Fibroblast of villous mesenchyme (primary cell): ENCODE results near the gene PRKCG. TPM values are rescaled to one million over a fixed set of nuclear protein-coding genes. Genes with fewer than 3 reads are reported as not detected.

Experiments used
- DNase-seq: peaks from one replicate; pipeline ENCODE4 v3.0.0-alpha.2; 2010; ENCODE audit warnings: low read depth
- H3K4me3 ChIP-seq: 2 replicates; pipeline ENCODE4 v1.5.1; 2011; ENCODE audit warnings: low read depth, mild to moderate bottlenecking, low read length
- total RNA-seq: library from RNA; depleted of rRNA; stranded (reverse); fragments of >200 nt; gene quantifications from 2 replicates; pipeline ENCODE4 v1.2.3, GENCODE V29; 2012
- TF ChIP-seq, protein P1 (sequence below): IDR thresholded peaks from 2 replicates; pipeline ENCODE4 v1.5.1; 2012; ENCODE audit warnings: low read depth, mild to moderate bottlenecking, low read length; ENCODE audit not compliant: insufficient read depth

PRKCG gene
- total RNA-seq, 1 donor = 0.43 TPM

GRCh38 chr19:53873773-53874605 is 8.0 kb upstream of the PRKCG start:
- TF ChIP-seq, protein P1, sequence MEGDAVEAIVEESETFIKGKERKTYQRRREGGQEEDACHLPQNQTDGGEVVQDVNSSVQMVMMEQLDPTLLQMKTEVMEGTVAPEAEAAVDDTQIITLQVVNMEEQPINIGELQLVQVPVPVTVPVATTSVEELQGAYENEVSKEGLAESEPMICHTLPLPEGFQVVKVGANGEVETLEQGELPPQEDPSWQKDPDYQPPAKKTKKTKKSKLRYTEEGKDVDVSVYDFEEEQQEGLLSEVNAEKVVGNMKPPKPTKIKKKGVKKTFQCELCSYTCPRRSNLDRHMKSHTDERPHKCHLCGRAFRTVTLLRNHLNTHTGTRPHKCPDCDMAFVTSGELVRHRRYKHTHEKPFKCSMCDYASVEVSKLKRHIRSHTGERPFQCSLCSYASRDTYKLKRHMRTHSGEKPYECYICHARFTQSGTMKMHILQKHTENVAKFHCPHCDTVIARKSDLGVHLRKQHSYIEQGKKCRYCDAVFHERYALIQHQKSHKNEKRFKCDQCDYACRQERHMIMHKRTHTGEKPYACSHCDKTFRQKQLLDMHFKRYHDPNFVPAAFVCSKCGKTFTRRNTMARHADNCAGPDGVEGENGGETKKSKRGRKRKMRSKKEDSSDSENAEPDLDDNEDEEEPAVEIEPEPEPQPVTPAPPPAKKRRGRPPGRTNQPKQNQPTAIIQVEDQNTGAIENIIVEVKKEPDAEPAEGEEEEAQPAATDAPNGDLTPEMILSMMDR = no peak
- DNase-seq = no peak
- no peak overlapping the region for H3K4me3 ChIP-seq

DNA sequence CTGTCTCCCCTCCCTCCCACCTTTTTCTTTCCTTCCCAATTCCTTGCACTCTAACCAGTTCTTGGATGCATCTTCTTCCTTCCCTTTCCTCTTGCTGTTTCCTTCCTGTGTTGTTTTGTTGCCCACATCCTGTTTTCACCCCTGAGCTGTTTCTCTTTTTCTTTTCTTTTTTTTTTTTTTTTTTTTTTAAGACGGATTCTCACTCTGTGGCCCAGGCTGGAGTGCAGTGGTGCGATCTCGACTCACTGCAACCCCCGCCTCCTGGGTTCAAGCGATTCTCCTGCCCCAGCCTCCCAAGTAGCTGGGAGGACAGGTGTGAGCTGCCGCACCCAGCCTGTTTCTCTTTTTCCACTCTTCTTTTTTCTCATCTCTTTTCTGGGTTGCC is 7.4 kb upstream of the PRKCG start:
- DNase-seq = no peak
- TF ChIP-seq, protein P1 = no peak
- no peak overlapping the region for H3K4me3 ChIP-seq

GRCh38 chr19:53875602-53876325 is 6.2 kb upstream of the PRKCG start:
- no peak overlapping the region for H3K4me3 ChIP-seq
- TF ChIP-seq, protein P1 = no peak
- DNase-seq = no peak

DNA sequence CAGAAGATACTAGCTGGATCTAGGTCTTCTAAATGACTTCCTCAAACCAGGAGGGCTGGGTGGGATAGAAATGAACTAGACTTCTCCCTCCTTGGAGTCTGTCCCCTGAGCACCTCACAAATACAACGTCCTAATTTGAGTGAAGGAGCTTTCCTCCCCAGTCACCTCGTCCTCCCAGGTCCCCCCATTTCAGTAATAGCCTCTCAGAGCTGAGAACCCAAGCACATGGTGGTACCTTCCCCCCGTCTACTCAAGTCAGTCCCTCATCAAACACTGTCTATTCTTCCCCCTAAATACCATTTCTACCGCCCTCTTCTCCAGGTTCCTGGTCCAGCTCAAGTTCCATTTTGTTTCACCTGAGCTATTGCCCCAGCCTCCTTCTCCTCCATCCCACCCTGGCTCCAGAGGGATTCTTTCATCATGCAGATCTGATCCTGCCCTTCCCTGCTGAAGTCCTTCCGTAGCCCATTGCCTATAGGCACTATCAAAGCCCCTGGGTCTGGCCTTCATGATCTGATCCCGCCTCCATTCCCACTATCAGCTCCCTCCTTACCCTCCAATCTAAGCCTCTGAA is 5.3 kb upstream of the PRKCG start:
- TF ChIP-seq, protein P1 = no peak
- DNase-seq = no peak
- H3K4me3 ChIP-seq = no peak overlapping the region

DNA sequence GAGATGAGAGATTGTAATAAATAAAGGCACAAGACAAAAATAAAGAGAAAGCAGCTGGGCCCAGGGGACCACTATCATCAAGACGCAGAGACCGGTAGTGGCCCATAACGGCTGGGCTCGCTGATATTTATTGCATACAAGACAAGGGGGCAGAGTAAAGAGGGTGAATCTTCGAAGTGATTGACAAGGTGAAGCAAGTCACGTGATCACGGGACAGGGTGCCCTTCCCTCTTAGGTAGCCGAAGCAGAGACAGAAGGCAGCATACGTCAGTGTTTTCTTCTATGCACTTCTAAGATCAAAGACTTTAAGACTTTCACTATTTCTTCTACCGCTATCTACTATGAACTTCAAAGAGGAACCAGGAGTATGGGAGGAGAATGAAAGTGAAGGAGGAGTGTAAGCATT is 4.6 kb upstream of the PRKCG start:
- DNase-seq = peak; percentile 64
- no peak overlapping the region for H3K4me3 ChIP-seq
- TF ChIP-seq, protein P1 = no peak

- peak overlapping the region; percentile 59 for H3K4me3 ChIP-seq
- DNase-seq = no peak
- TF ChIP-seq, protein P1 = no peak
Measured at GRCh38 chr19:53878776-53879139, 3.2 kb upstream of the PRKCG start.
